Brain microvascular endothelial cell (primary cell): ENCODE results near the gene PUS7L.

ENCODE experiments used
- DNase-seq: peaks from one replicate; pipeline ENCODE4 v3.0.0-alpha.2; 2020
- H3K27ac ChIP-seq: fragments of 250-450 bp; sonication (Bioruptor Pico); 2 replicates; pipeline ENCODE4 v1.5.1; 2020; ENCODE audit warnings: mild to moderate bottlenecking, moderate library complexity
- H3K27me3 ChIP-seq: fragments of 250-450 bp; sonication (Bioruptor Pico); replicated peaks from 2 replicates; pipeline ENCODE4 v1.5.1; 2020; ENCODE audit warnings: mild to moderate bottlenecking
- H3K36me3 ChIP-seq: fragments of 250-450 bp; sonication (Bioruptor Pico); replicated peaks from 2 replicates; pipeline ENCODE4 v1.5.1; 2020; ENCODE audit warnings: mild to moderate bottlenecking
- H3K4me3 ChIP-seq: 2 replicates; pipeline ENCODE4 v1.5.1; 2011; ENCODE audit warnings: low read depth, mild to moderate bottlenecking, control low read depth, low read length, moderate library complexity
- CTCF ChIP-seq: IDR thresholded peaks from 2 replicates; pipeline ENCODE4 v1.5.1; 2011; ENCODE audit warnings: low read depth, mild to moderate bottlenecking, moderate library complexity, low read length, control low read depth, inconsistent platforms; ENCODE audit errors: missing control alignments
- in situ Hi-C: cut with HindIII; loops from 2 replicates; pipeline ENCODE4 v1.10.0; 2017; ENCODE audit warnings: low sequenced_read_pairs, low pct_ligation_motif_present

Gene PUS7L

GRCh38 chr12:43669373-43669772, 89.2 kb downstream of the PUS7L start:
- TF ChIP-seq CTCF, result no peak
- Histone ChIP-seq H3K36me3 (no peaks in the 10 kb centered on the region), H3K27me3 (no peaks in the 10 kb centered on the region), H3K4me3 (no peak overlapping the region), H3K27ac (no peak overlapping the region)
- no peak for DNase-seq
- in situ Hi-C loops, result no loop called here
